Motor neuron (in vitro differentiated cells): ENCODE measurements around the gene APPL1. TPM values are rescaled to one million over a fixed set of nuclear protein-coding genes. Genes with fewer than 3 reads are reported as not detected.
"Not testable (repeated sequence)": the region's sequence is repeated elsewhere in the genome, so short reads cannot be mapped to it uniquely, and the experiment has no call there.

Experiments
- ATAC-seq, 8 experiments: fragments of 200-7000 bp; cut with Tn5 transposase; replicated peaks in 6 of 8; 2 replicates each; pipeline ENCODE4 v1.8.0; 2021; ENCODE audit warnings: mild to moderate bottlenecking in 8 of 8, moderate library complexity in 8 of 8
- H3K27ac ChIP-seq, 2 donors: fragments of 250-450 bp; sonication (Bioruptor Pico); 2 replicates each; pipeline ENCODE4 v1.9.0; 2021; ENCODE audit warnings: antibody characterized with exemption in 2 of 2, mild to moderate bottlenecking in 2 of 2, moderate library complexity in 1 of 2
- H3K4me1 ChIP-seq, 2 donors: fragments of 250-450 bp; sonication (Bioruptor Pico); replicated peaks in 1 of 2; 2 replicates each; pipeline ENCODE4 v1.6.1; 2021; ENCODE audit warnings: antibody characterized with exemption in 2 of 2, mild to moderate bottlenecking in 2 of 2, moderate library complexity in 1 of 2
- H3K4me3 ChIP-seq, 5 donors: fragments of 250-450 bp; sonication (Bioruptor Pico); 2 replicates each; pipeline ENCODE4 v1.9.0; 2021; ENCODE audit warnings: antibody characterized with exemption in 5 of 5, mild to moderate bottlenecking in 5 of 5, moderate library complexity in 4 of 5
- WGBS, 10 experiments: fragments of 450-650 bp; shearing (Covaris generic); methylation state at CpG; one replicate each; pipeline ENCODE4 v1.0.0; 2022; 5-methylcytosine and 5-hydroxymethylcytosine counted together
- in situ Hi-C, 9 experiments: fragments of 400-800 bp; cut with MboI; loops; one replicate each; pipeline ENCODE4 v1.15.0; 2021; ENCODE audit warnings: low sequenced_read_pairs in 9 of 9, low pct_unique_long_range_greater_than_20kb in 2 of 9; ENCODE audit not compliant: unreplicated experiment in 9 of 9
- total RNA-seq, 8 experiments: library from RNA; unstranded; fragments of 300-600 nt; gene quantifications; 2 replicates each; pipeline versions ENCODE4 v1.2.3 to v1.2.4, GENCODE V29; 2022

The APPL1 gene
- total RNA-seq, 8 experiments from 2014 or later: 22.2 to 47.0 (median 27.5) TPM

GRCh38 chr3:57279685-57280084, 52.2 kb downstream of the APPL1 start:
- in situ Hi-C loops: no loop called here
- 80 to 100% (median 93%) methylated on average over 1 to 5 of the region's 5 CpGs; no CpG with 5 or more reads in 3 of the 10 experiments for WGBS, 10 experiments

GRCh38 chr3:57281715-57282114, 54.2 kb downstream of the APPL1 start:
- H3K4me3 ChIP-seq: no peak overlapping the region
- in situ Hi-C loops: no loop called here
- ATAC-seq: peak in 1 of 8 experiments; percentile 48
- no peaks in the 10 kb centered on the region for H3K4me1 ChIP-seq
- 0 to 100% (median 85%) methylated on average over 1 of the region's 1 CpG; no CpG with 5 or more reads in 2 of the 10 experiments for WGBS, 10 experiments
- H3K27ac ChIP-seq: no peak overlapping the region

More at GRCh38 chr3:57279685-57280084, 52.2 kb downstream of the APPL1 start:
- Histone ChIP-seq H3K4me3 (no peak overlapping the region), H3K4me1 (no peaks in the 10 kb centered on the region), H3K27ac (no peak overlapping the region)
- no peak for ATAC-seq

- Histone ChIP-seq H3K4me1 (no peaks in the 10 kb centered on the region), H3K4me3 (no peak overlapping the region), H3K27ac (no peak overlapping the region)
- in situ Hi-C loops: no loop called here
- peak in 3 of 8 experiments; percentile 57 to 82 (median 58) for ATAC-seq
- 7 to 95% (median 67%) methylated on average over 1 to 6 of the region's 6 CpGs; no CpG with 5 or more reads in 1 of the 10 experiments for WGBS, 10 experiments
Measured at GRCh38 chr3:57283334-57283733, 55.8 kb downstream of the APPL1 start.

GRCh38 chr3:57287205-57287604, 59.7 kb downstream of the APPL1 start:
- in situ Hi-C loops: no loop called here
- peak in 1 of 8 experiments; percentile 41 for ATAC-seq
- Histone ChIP-seq H3K4me3 (no peak overlapping the region), H3K4me1 (no peaks in the 10 kb centered on the region), H3K27ac (no peak overlapping the region)
- WGBS, 10 experiments: 0 to 100% (median 79%) methylated on average over 1 to 2 of the region's 2 CpGs; no CpG with 5 or more reads in 4 of the 10 experiments

- Histone ChIP-seq H3K27ac (no peak overlapping the region), H3K4me1 (no peaks in the 10 kb centered on the region), H3K4me3 (no peak overlapping the region)
- 64 to 100% (median 87%) methylated on average over 2 to 8 of the region's 9 CpGs; no CpG with 5 or more reads in 3 of the 10 experiments for WGBS, 10 experiments
- ATAC-seq: no peak
- in situ Hi-C loops: no loop called here
Measured at GRCh38 chr3:57288403-57288802, 60.9 kb downstream of the APPL1 start.

GRCh38 chr3:57292159-57292896, 64.8 kb downstream of the APPL1 start, which contains the start of gene ASB14:
ASB14 (minus strand) TSS chr3:57292685; CDS start chr3:57292033, 652 bp downstream.
- in situ Hi-C loops: no loop called here
- Histone ChIP-seq H3K4me1 (no peaks in the 10 kb centered on the region), H3K27ac (no peak within 1 kb of the TSS), H3K4me3 (no peak within 1 kb of the TSS)
- ATAC-seq: peak in 3 of 8 experiments; percentile 30 to 64 (median 34)
- 50 to 100% (median 89%) methylated on average over 1 of the region's 1 CpG; no CpG with 5 or more reads in 2 of the 10 experiments for WGBS, 10 experiments

- in situ Hi-C loops: no loop called here
- Histone ChIP-seq H3K4me1 (no peaks in the 10 kb centered on the region), H3K27ac (no peak overlapping the region), H3K4me3 (no peak overlapping the region)
- peak in 1 of 8 experiments; percentile 50 for ATAC-seq
- 70 to 100% (median 87%) methylated on average over 1 to 4 of the region's 4 CpGs for WGBS, 10 experiments
Measured at GRCh38 chr3:57292897-57293526, 65.5 kb downstream of the APPL1 start.

- H3K4me1 ChIP-seq: no peaks in the 10 kb centered on the region
- no peak overlapping the region for H3K27ac ChIP-seq
- in situ Hi-C loops: no loop called here
- no peak overlapping the region for H3K4me3 ChIP-seq
- 75 to 100% (median 82%) methylated on average over 1 of the region's 1 CpG; no CpG with 5 or more reads in 6 of the 10 experiments for WGBS, 10 experiments
- ATAC-seq: peak in 2 of 8 experiments; percentile 85 to 88
Measured at GRCh38 chr3:57298041-57298440, 70.5 kb downstream of the APPL1 start.

- H3K27ac ChIP-seq, ATAC-seq, in situ Hi-C loops, H3K4me1 ChIP-seq, H3K4me3 ChIP-seq: not testable (repeated sequence)
- 83 to 100% (median 93%) methylated on average over 1 to 7 of the region's 7 CpGs; no CpG with 5 or more reads in 2 of the 10 experiments for WGBS, 10 experiments
Measured at GRCh38 chr3:57303520-57303919, 76.0 kb downstream of the APPL1 start.

GRCh38 chr3:57309769-57310360, 82.3 kb downstream of the APPL1 start:
- no peak overlapping the region for H3K4me3 ChIP-seq
- no peak for ATAC-seq
- WGBS, 10 experiments: 25 to 76% (median 49%) methylated on average over 2 to 3 of the region's 3 CpGs; no CpG with 5 or more reads in 1 of the 10 experiments
- in situ Hi-C loops: no loop called here
- H3K27ac ChIP-seq: no peak overlapping the region
- H3K4me1 ChIP-seq: no peaks in the 10 kb centered on the region

GRCh38 chr3:57314204-57314603, 86.7 kb downstream of the APPL1 start:
- H3K4me1 ChIP-seq: no peaks in the 10 kb centered on the region
- H3K27ac ChIP-seq: no peak overlapping the region
- peak in 3 of 8 experiments; percentile 72 to 89 (median 75) for ATAC-seq
- WGBS, 10 experiments: 17 to 100% (median 74%) methylated on average over 1 to 3 of the region's 3 CpGs
- in situ Hi-C loops: no loop called here
- no peak overlapping the region for H3K4me3 ChIP-seq
